IMR-90 (cell line): Measurements from ENCODE around the gene TNKS2. TPM values are rescaled to one million over a fixed set of nuclear protein-coding genes. Genes with fewer than 3 reads are reported as not detected.

Experiments used
- ATAC-seq: fragments of 200-7000 bp; cut with Tn5 transposase; 2 replicates; pipeline ENCODE4 v1.9.1; 2020; ENCODE audit warnings: low read depth, mild to moderate bottlenecking, moderate library complexity
- BruUV-seq: library from RNA; stranded (reverse); fragments of 400-500 nt; replicated peaks from 2 replicates; lab custom pipeline; 2021; lab: Mats Ljungman, UMichigan
- CTCF ChIA-PET: fragments of 300-600 bp; formaldehyde crosslinking; extraction: SDS; loops from one replicate; lab custom pipeline; 2021; ENCODE audit warnings: antibody characterized with exemption; lab: Yijun Ruan, JAX
- POLR2A ChIA-PET: fragments of 300-600 bp; sonication (Branson Sonifier 250); formaldehyde crosslinking; loops from one replicate; lab custom pipeline; 2022; ENCODE audit warnings: antibody characterized with exemption; ENCODE audit not compliant: unreplicated experiment; lab: Charles Lee
- DNase-seq: peaks from one replicate; pipeline ENCODE4 v3.0.0; 2013
- H2AFZ ChIP-seq: replicated peaks from 2 replicates; pipeline ENCODE3; 2013; ENCODE audit warnings: low read length, mild to moderate bottlenecking; ENCODE audit not compliant: poor library complexity
- H2AK5ac ChIP-seq: 2 replicates; pipeline ENCODE4 v1.6.1; 2013; ENCODE audit warnings: low read depth, low read length, inconsistent platforms
- H2AK9ac ChIP-seq: replicated peaks from 2 replicates; pipeline ENCODE3; 2013; ENCODE audit warnings: mild to moderate bottlenecking, low read depth, low read length, moderate library complexity; ENCODE audit not compliant: poor library complexity
- H2BK120ac ChIP-seq: 2 replicates; pipeline ENCODE4 v1.6.1; 2013; ENCODE audit warnings: low read depth, low read length, inconsistent platforms
- H2BK15ac ChIP-seq: 3 replicates; pipeline ENCODE4 v1.6.1; 2013; ENCODE audit warnings: low read depth, low read length, inconsistent platforms
- H2BK20ac ChIP-seq: 2 replicates; pipeline ENCODE4 v1.6.1; 2013; ENCODE audit warnings: low read depth, mild to moderate bottlenecking, inconsistent platforms, low read length, moderate library complexity
- H2BK5ac ChIP-seq: 2 replicates; pipeline ENCODE4 v1.6.1; 2013; ENCODE audit warnings: mild to moderate bottlenecking, low read depth, low read length, inconsistent platforms; ENCODE audit not compliant: poor library complexity, severe bottlenecking
- H3K14ac ChIP-seq: replicated peaks from 2 replicates; pipeline ENCODE4 v1.6.1; 2013; ENCODE audit warnings: low read depth, low read length, inconsistent platforms
- H3K18ac ChIP-seq: 2 replicates; pipeline ENCODE4 v1.6.1; 2013; ENCODE audit warnings: low read depth, low read length, control low read depth
- H3K23ac ChIP-seq: 2 replicates; pipeline ENCODE4 v1.6.1; 2013; ENCODE audit warnings: low read depth, low read length, inconsistent platforms
- H3K27ac ChIP-seq: 2 replicates; pipeline ENCODE4 v1.5.1; 2013; ENCODE audit warnings: mild to moderate bottlenecking, control low read depth, low read length; ENCODE audit not compliant: insufficient read depth
- H3K27me3 ChIP-seq: 2 replicates; pipeline ENCODE4 v1.6.1; 2013; ENCODE audit warnings: low read length; ENCODE audit not compliant: control insufficient read depth, insufficient read depth
- H3K36me3 ChIP-seq: 2 replicates; pipeline ENCODE4 v1.6.1; 2013; ENCODE audit warnings: low read length, mixed read lengths; ENCODE audit not compliant: control insufficient read depth, insufficient read depth
- H3K4ac ChIP-seq: 2 replicates; pipeline ENCODE4 v1.6.1; 2013; ENCODE audit warnings: low read depth, low read length, inconsistent platforms
- H3K4me1 ChIP-seq: 2 replicates; pipeline ENCODE4 v1.6.1; 2013; ENCODE audit warnings: low read length, mixed read lengths; ENCODE audit not compliant: control insufficient read depth, insufficient read depth
- H3K4me2 ChIP-seq: 2 replicates; pipeline ENCODE4 v1.6.1; 2013; ENCODE audit warnings: low read depth, mild to moderate bottlenecking, control low read depth, low read length, moderate library complexity
- H3K4me3 ChIP-seq: 2 replicates; pipeline ENCODE4 v1.5.1; 2013; ENCODE audit warnings: low read depth, mild to moderate bottlenecking, control low read depth, low read length, moderate library complexity; ENCODE audit not compliant: insufficient read depth
- H3K56ac ChIP-seq: 2 replicates; pipeline ENCODE4 v1.6.1; 2013; ENCODE audit warnings: low read length, inconsistent platforms; ENCODE audit not compliant: insufficient read depth; ENCODE audit errors: extremely low read depth
- H3K79me1 ChIP-seq, 2 experiments: 2 replicates each; pipeline ENCODE4 v1.6.1; 2013; ENCODE audit warnings: low read length in 2 of 2, inconsistent platforms in 1 of 2, low read depth in 1 of 2
- H3K9ac ChIP-seq: 2 replicates; pipeline ENCODE4 v1.6.1; 2013; ENCODE audit warnings: low read depth, low read length, control low read depth
- H3K9me1 ChIP-seq: 2 replicates; pipeline ENCODE4 v1.6.1; 2013; ENCODE audit warnings: low read length, inconsistent platforms; ENCODE audit not compliant: insufficient read depth
- H3K9me3 ChIP-seq: 2 replicates; pipeline ENCODE4 v1.6.1; 2013; ENCODE audit warnings: low read length; ENCODE audit not compliant: control insufficient read depth, insufficient read depth
- H4K20me1 ChIP-seq: 2 replicates; pipeline ENCODE4 v1.6.1; 2013; ENCODE audit warnings: low read length, inconsistent platforms; ENCODE audit not compliant: insufficient read depth
- H4K5ac ChIP-seq: 2 replicates; pipeline ENCODE4 v1.6.1; 2013; ENCODE audit warnings: mild to moderate bottlenecking, low read depth, low read length, control low read depth
- H4K8ac ChIP-seq, 2 experiments: 2 replicates each; pipeline ENCODE4 v1.6.1; 2013; ENCODE audit warnings: low read depth in 2 of 2, low read length in 2 of 2, control low read depth in 1 of 2, inconsistent platforms in 1 of 2
- H4K91ac ChIP-seq: 2 replicates; pipeline ENCODE4 v1.6.1; 2013; ENCODE audit warnings: low read depth, low read length, inconsistent platforms; ENCODE audit not compliant: insufficient read depth
- MAFK ChIP-seq: IDR thresholded peaks from 2 replicates; pipeline ENCODE4 v1.6.1; 2012; ENCODE audit warnings: low read depth, low read length, improper control_type of control experiment
- NFE2L2 ChIP-seq: fragments of 150-350 bp; IDR thresholded peaks from 2 replicates; pipeline ENCODE4 v1.6.1; 2016; ENCODE audit warnings: low read depth, mild to moderate bottlenecking, low read length
- WGBS, 2 experiments: methylation state at CpG; one replicate each; pipeline versions ENCODE4 v1.1.5 to v1.1.7; 2013; ENCODE audit warnings: missing lambda C conversion rate in 2 of 2; ENCODE audit not compliant: insufficient read length in 1 of 2; ENCODE audit errors: extremely low coverage in 2 of 2; 5-methylcytosine and 5-hydroxymethylcytosine counted together
- dilution Hi-C: fragments of 300-500 bp; cut with HindIII; formaldehyde crosslinking; loops from one replicate; pipeline ENCODE4 v1.14.3; 2018; ENCODE audit warnings: low sequenced_read_pairs; ENCODE audit not compliant: unreplicated experiment
- in situ Hi-C: fragments of 300-500 bp; cut with MboI; formaldehyde crosslinking; loops from 3 replicates; pipeline ENCODE4 v1.14.3; 2019; ENCODE audit warnings: low sequenced_read_pairs, inconsistent platforms, mixed read lengths
- intact Hi-C: fragments of 100-400 bp; cut with micrococcal nuclease; formaldehyde crosslinking; loops from 2 replicates; pipeline ENCODE4 v1.10.0; 2022
- microRNA-seq, 2 experiments: library from miRNA; stranded (forward) in 1 of 2; unstranded in 1 of 2; fragments of 10-50 nt in 1 of 2; fragments of <30 nt in 1 of 2; gene quantifications in 1 of 2; microRNA quantifications in 1 of 2; one replicate each; pipeline versions ENCODE3 to v1.1.0; 2013 to 2020; ENCODE audit not compliant: insufficient read depth in 1 of 2, insufficient read length in 1 of 2, unreplicated experiment in 1 of 2
- polyA plus RNA-seq, 3 experiments: library from polyadenylated mRNA; depleted of rRNA; stranded (reverse); fragments of >200 nt; gene quantifications; 2 replicates each; pipeline ENCODE4 v1.2.3, GENCODE V29; 2012; ENCODE audit warnings: low replicate concordance in 1 of 3
- small RNA-seq, 5 experiments: library from RNA; depleted of rRNA; stranded (forward); fragments of <200 nt; gene quantifications; one replicate each; pipeline ENCODE3, GENCODE V24; 2012
- total RNA-seq: library from RNA; depleted of rRNA; stranded (reverse); fragments of >200 nt; gene quantifications from 2 replicates; pipeline ENCODE4 v1.2.3, GENCODE V29; 2012; rRNA removed

The TNKS2 gene
- total and polyA plus RNA-seq, 2 of the 4 experiments (the other 2 are of a cell fraction) = 17.0 to 41.4 TPM

DNA sequence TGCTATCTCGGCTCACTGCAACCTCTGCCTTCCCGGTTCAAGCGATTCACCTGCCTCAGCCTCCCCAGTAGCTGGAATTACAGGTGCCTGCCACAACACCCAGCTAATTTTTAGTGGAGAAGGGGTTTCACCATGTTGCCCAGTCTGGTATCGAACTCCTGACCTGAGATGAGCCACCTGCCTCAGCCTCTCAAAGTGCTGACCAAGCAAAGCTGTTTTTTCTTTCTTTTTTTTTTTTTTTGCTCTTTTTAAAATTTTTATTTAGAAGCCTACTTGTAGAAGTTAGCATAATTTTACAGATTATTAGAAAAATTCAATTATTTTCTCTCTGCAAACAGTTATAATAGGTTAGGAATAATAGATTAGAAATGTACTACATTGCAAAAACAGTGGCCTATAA is 112.2 kb downstream of the TNKS2 start:
- H3K36me3 ChIP-seq = no peaks in the 10 kb centered on the region
- H3K9me1 ChIP-seq = no peaks in the 10 kb centered on the region
- no peak overlapping the region for H2BK20ac ChIP-seq
- no peak overlapping the region for H4K91ac ChIP-seq
- ATAC-seq (no peak), DNase-seq (no peak)
- no peak overlapping the region for H3K9ac ChIP-seq
- BruUV-seq = no TSS peak
- ChIA-PET CTCF (no interaction called here), POLR2A (no interaction called here)
- no peak overlapping the region for H2AK5ac ChIP-seq
- no peak overlapping the region for H2BK15ac ChIP-seq
- no peak overlapping the region for H4K8ac ChIP-seq
- peaks cover 2% of the 10 kb centered on the region; the same call in 1 of the 2 replicates for H3K27me3 ChIP-seq
- H3K56ac ChIP-seq = no peak overlapping the region
- no peaks in the 10 kb centered on the region for H3K4me1 ChIP-seq
- H3K4ac ChIP-seq = no peak overlapping the region
- no peak overlapping the region for H3K14ac ChIP-seq
- no peak overlapping the region for H3K4me2 ChIP-seq
- no peaks in the 10 kb centered on the region for H3K9me3 ChIP-seq
- H4K20me1 ChIP-seq = no peaks in the 10 kb centered on the region
- no peak overlapping the region for H3K27ac ChIP-seq
- WGBS, 2 experiments = no CpG with 5 or more reads among the region's 4 CpGs
- H3K18ac ChIP-seq = no peak overlapping the region
- no peak overlapping the region for H2AK9ac ChIP-seq
- no peak overlapping the region for H3K4me3 ChIP-seq
- intact Hi-C loops (loop anchor here (5.0 to 10.0 kb wide), 3 partner anchors 416 to 1028 kb away; no protein-coding TSS in a partner anchor), in situ Hi-C loops (loop anchor here (10.0 to 25.0 kb wide), 3 partner anchors 523 to 998 kb away; partner anchors contain the start of gene ANKRD1), dilution Hi-C loops (no loop called here)
- peaks cover 7 to 9% of the 10 kb centered on the region in 2 experiments; a peak in 2 of 4 replicates for H3K79me1 ChIP-seq
- no peak overlapping the region for H4K5ac ChIP-seq
- H2BK120ac ChIP-seq = no peak overlapping the region
- no peak overlapping the region for H3K23ac ChIP-seq
- peak; percentile 69 for TF ChIP-seq MAFK
- no peak for TF ChIP-seq NFE2L2
- no peak overlapping the region for H2AFZ ChIP-seq
- no peak overlapping the region for H2BK5ac ChIP-seq

Small RNA genes within 50 kb of the gene (microRNA-seq; reads per million reads assigned to microRNA genes)
- gene AL359198.2 (ENCODE audit: insufficient read depth, insufficient read length) = not detected
- gene SRP9P1 (ENCODE audit: insufficient read depth, insufficient read length) = not detected

Small RNA genes within 50 kb of the gene (small RNA-seq; reads per million reads assigned to genes)
- gene AL359198.2 = 0 reads per million in 5 experiments
- gene SRP9P1 = 0 to 0.17 (median 0) reads per million in 5 experiments

Other genes starting within 250 kb of the TNKS2 start
- 61.7 and 62.9 TPM in 2 replicates for gene PPP1R3C, start 165.4 kb upstream of the TNKS2 start, total RNA-seq
- gene PPP1R3C, start 165.4 kb upstream of the TNKS2 start, polyA plus RNA-seq (2012; rRNA removed) = 10.8 and 17.4 TPM in 2 replicates
- gene FGFBP3, start 111.1 kb downstream of the TNKS2 start, total RNA-seq = under 0.01 and 0.28 TPM in 2 replicates
- gene FGFBP3, start 111.1 kb downstream of the TNKS2 start, polyA plus RNA-seq (2012; rRNA removed) = 0.34 and 0.36 TPM in 2 replicates
- 42.3 and 48.0 TPM in 2 replicates for gene BTAF1, start 125.3 kb downstream of the TNKS2 start, total RNA-seq
- 12.1 and 15.0 TPM in 2 replicates for gene BTAF1, start 125.3 kb downstream of the TNKS2 start, polyA plus RNA-seq (2012; rRNA removed)